ENCODE results near the gene MICU1. TPM values are rescaled to one million over a fixed set of nuclear protein-coding genes. Genes with fewer than 3 reads are reported as not detected.

The MICU1 gene
- total and polyA plus RNA-seq, 10 of the 15 experiments (the other 5 are each of a cell fraction or from before 2014, with no cell fraction given) = 18.2 to 36.4 (median 22.2) TPM

GRCh38 chr10:72386916-72387586, 238.8 kb downstream of the MICU1 start:
- CTCF ChIA-PET = no interaction called here
- Histone ChIP-seq H4K20me1 (ENCODE audit: control insufficient read depth, insufficient read depth) (no peaks in the 10 kb centered on the region), H3K4me3 (no peak overlapping the region), H2AFZ (ENCODE audit: control insufficient read depth, low read depth, low read length) (no peak overlapping the region), H3K9ac (ENCODE audit: control insufficient read depth, insufficient read depth, low read length) (no peak overlapping the region), H3K9me3 (replicated peaks; ENCODE audit: control insufficient read depth, insufficient read depth, low read length) (no peaks in the 10 kb centered on the region), H3K4me2 (ENCODE audit: control insufficient read depth, insufficient read depth) (no peak overlapping the region), H3K79me2 (ENCODE audit: control insufficient read depth, insufficient read depth, low read length) (no peaks in the 10 kb centered on the region), H3K27ac (ENCODE audit: control insufficient read depth, insufficient read depth) (no peak overlapping the region), H3K27me3 (replicated peaks in 1 of 2; ENCODE audit: control insufficient read depth in 2 of 2, insufficient read depth in 2 of 2, low read length in 1 of 2) (no peaks in the 10 kb centered on the region), H3K36me3 (ENCODE audit: control insufficient read depth in 2 of 2, insufficient read depth in 2 of 2, low read length in 1 of 2) (no peaks in the 10 kb centered on the region), H3K4me1 (ENCODE audit: control insufficient read depth, insufficient read depth, low read length) (no peaks in the 10 kb centered on the region)
- SMC1A ChIA-PET (ENCODE audit: uncharacterized antibody, unreplicated experiment) = no interaction called here
- no peak for ATAC-seq
- FAIRE-seq = no peak
- in situ Hi-C loops (cut with MboI) = no loop called here
- WGBS (ENCODE audit: insufficient coverage, insufficient replicate concordance, low lambda C conversion rate, missing lambda C conversion rate) = 32% methylated on average over 3 of the region's 3 CpGs
- RAD21 ChIA-PET (ENCODE audit: unreplicated experiment) = no interaction called here
- TF ChIP-seq MAX (IDR thresholded peaks at IDR 0.05; ENCODE audit: low read depth, low read length) (no peak), BCL11A (IDR thresholded peaks at IDR 0.05; ENCODE audit: low read depth, low read length) (no peak), POLR2AphosphoS5 (IDR thresholded peaks at IDR 0.05; ENCODE audit: low read length) (no peak), FOS (IDR thresholded peaks at IDR 0.05; ENCODE audit: borderline replicate concordance, extremely low read depth, insufficient read length) (no peak), YBX1 (IDR thresholded peaks at IDR 0.05) (no peak), BRCA1 (IDR thresholded peaks at IDR 0.05; ENCODE audit: low read depth, low read length) (no peak), SP1 (IDR thresholded peaks at IDR 0.05; ENCODE audit: low read depth, low read length) (no peak), NFIC (IDR thresholded peaks at IDR 0.05; ENCODE audit: low read depth, low read length) (no peak), BCLAF1 (IDR thresholded peaks at IDR 0.05) (no peak), BACH1 (IDR thresholded peaks at IDR 0.05; ENCODE audit: borderline replicate concordance) (no peak), PAX5 (IDR thresholded peaks at IDR 0.05; ENCODE audit: borderline replicate concordance, low read depth, low read length) (no peak), NRF1 (conservative IDR thresholded peaks at IDR 0.05; ENCODE audit: low read depth, low read length) (no peak), TAF1 (IDR thresholded peaks at IDR 0.05; ENCODE audit: borderline replicate concordance, low read depth, low read length) (no peak), POLR2A (IDR thresholded peaks at IDR 0.05; ENCODE audit: low read depth, low read length) (no peak), SREBF2 (IDR thresholded peaks at IDR 0.05; ENCODE audit: low read length) (no peak), RB1 (IDR thresholded peaks at IDR 0.05; ENCODE audit: borderline replicate concordance) (no peak), ZNF24 (IDR thresholded peaks at IDR 0.05) (no peak), EED (IDR thresholded peaks at IDR 0.05; ENCODE audit: low read depth) (no peak)
- POLR2A ChIA-PET = no interaction called here
- no peak for DNase-seq (ENCODE audit: low read depth, low spot score)
- intact Hi-C loops (cut with micrococcal nuclease; ENCODE audit: unreplicated experiment) = no loop called here
- BruUV-seq (replicated peaks) = no TSS peak

All from GM12878 (cell line).